ENCODE measurements around the gene TMEM212.

DNA sequence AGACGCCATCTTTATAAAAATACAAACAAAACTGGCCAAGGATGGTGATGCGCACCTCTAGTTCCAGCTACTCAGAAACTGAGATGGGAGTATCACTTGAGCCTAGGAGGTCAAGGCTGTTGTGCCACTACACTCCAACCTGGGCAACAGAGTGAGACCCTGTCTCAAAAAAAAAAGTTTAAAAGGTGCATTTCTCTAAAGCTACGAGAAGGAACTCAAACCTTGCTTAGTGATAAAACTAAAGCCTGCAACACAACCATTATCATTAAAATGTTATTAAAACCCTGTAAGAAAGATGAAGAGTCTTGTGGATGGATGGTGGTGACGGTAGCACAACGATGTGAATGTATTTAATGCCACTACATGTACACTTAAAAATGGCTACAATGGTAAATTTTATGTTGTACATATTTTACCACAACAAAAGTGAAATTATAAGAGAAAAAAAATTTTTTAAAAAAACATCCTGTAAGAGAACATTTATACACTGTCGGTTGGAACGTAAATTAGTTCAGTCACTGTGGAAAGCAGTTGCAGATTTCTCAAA lies 35.9 kb upstream of the TMEM212 start:
- TF ChIP-seq, protein P1, sequence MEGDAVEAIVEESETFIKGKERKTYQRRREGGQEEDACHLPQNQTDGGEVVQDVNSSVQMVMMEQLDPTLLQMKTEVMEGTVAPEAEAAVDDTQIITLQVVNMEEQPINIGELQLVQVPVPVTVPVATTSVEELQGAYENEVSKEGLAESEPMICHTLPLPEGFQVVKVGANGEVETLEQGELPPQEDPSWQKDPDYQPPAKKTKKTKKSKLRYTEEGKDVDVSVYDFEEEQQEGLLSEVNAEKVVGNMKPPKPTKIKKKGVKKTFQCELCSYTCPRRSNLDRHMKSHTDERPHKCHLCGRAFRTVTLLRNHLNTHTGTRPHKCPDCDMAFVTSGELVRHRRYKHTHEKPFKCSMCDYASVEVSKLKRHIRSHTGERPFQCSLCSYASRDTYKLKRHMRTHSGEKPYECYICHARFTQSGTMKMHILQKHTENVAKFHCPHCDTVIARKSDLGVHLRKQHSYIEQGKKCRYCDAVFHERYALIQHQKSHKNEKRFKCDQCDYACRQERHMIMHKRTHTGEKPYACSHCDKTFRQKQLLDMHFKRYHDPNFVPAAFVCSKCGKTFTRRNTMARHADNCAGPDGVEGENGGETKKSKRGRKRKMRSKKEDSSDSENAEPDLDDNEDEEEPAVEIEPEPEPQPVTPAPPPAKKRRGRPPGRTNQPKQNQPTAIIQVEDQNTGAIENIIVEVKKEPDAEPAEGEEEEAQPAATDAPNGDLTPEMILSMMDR (IDR thresholded peaks at IDR 0.05) = no peak
- no peak for TF ChIP-seq POLR2A (IDR thresholded peaks at IDR 0.05)
